ENCODE measurements around the gene ICA1. TPM values are rescaled to one million over a fixed set of nuclear protein-coding genes. Genes with fewer than 3 reads are reported as not detected.

ICA1 gene
- total and polyA plus RNA-seq, 4 donors, result 16.5 to 54.6 (median 30.8) TPM

DNA sequence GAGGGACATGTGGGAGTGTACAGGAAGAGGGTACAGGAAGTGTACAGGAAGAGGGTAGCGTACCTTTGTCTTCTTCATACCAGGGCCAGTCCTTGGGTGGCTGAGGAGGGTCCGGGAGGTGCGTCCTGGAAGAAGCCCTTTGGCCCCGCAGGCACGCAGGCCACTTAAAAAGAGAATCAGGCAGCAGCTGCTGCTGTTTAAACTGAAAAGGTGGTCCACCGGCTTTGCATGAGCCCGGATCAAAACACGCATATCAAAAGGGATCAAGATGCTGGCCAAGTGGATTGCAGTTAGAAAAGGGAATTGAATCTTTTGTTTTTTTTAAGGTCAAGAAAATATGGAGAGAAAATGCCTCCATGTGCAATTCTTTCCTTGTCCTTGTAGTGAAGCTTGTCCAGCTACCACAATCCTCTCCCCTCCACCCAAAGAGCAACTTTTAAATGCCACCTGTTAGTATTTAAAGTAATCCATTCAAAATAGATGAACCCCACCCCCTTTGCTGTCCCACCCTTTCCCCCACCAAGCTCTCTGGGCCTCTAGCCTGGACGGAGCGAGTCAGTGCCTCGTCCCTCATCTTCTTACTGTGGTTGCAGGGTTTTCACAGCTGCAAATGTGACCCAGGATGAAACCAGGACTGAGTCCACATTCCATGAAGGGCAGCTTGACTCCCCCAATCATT is 150.5 kb downstream of the ICA1 start:
- DNase-seq (no peak), ATAC-seq (ENCODE audit: insufficient read depth, low FRiP score) (no peak)
- Histone ChIP-seq H3K4me3 (no peak overlapping the region), H3K27me3 (ENCODE audit: control insufficient read depth in 3 of 3, insufficient read depth in 3 of 3, low read length in 2 of 3) (no peaks in the 10 kb centered on the region), H3K27ac (ENCODE audit: low read depth in 1 of 2, low read length in 1 of 2) (no peak overlapping the region), H3K4me1 (ENCODE audit: control insufficient read depth in 5 of 5, insufficient read depth in 5 of 5, low read length in 5 of 5) (no peaks in the 10 kb centered on the region), H3K36me3 (ENCODE audit: control insufficient read depth in 4 of 4, insufficient read depth in 4 of 4, low read length in 4 of 4) (peaks cover 0 to 4% (median 0%) of the 10 kb centered on the region in 4 donors), H3K9me3 (ENCODE audit: control insufficient read depth in 4 of 4, insufficient read depth in 3 of 4, low read length in 3 of 4) (no peaks in the 10 kb centered on the region), H3K9ac (ENCODE audit: insufficient read depth in 1 of 2, low read length in 2 of 2) (no peak overlapping the region)
- TF ChIP-seq, protein P1, sequence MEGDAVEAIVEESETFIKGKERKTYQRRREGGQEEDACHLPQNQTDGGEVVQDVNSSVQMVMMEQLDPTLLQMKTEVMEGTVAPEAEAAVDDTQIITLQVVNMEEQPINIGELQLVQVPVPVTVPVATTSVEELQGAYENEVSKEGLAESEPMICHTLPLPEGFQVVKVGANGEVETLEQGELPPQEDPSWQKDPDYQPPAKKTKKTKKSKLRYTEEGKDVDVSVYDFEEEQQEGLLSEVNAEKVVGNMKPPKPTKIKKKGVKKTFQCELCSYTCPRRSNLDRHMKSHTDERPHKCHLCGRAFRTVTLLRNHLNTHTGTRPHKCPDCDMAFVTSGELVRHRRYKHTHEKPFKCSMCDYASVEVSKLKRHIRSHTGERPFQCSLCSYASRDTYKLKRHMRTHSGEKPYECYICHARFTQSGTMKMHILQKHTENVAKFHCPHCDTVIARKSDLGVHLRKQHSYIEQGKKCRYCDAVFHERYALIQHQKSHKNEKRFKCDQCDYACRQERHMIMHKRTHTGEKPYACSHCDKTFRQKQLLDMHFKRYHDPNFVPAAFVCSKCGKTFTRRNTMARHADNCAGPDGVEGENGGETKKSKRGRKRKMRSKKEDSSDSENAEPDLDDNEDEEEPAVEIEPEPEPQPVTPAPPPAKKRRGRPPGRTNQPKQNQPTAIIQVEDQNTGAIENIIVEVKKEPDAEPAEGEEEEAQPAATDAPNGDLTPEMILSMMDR (IDR thresholded peaks at IDR 0.05; ENCODE audit: control extremely low read depth, extremely low read depth), result no peak
- 71 to 81% methylated on average over 11 of the region's 11 CpGs for WGBS, 2 donors

DNA sequence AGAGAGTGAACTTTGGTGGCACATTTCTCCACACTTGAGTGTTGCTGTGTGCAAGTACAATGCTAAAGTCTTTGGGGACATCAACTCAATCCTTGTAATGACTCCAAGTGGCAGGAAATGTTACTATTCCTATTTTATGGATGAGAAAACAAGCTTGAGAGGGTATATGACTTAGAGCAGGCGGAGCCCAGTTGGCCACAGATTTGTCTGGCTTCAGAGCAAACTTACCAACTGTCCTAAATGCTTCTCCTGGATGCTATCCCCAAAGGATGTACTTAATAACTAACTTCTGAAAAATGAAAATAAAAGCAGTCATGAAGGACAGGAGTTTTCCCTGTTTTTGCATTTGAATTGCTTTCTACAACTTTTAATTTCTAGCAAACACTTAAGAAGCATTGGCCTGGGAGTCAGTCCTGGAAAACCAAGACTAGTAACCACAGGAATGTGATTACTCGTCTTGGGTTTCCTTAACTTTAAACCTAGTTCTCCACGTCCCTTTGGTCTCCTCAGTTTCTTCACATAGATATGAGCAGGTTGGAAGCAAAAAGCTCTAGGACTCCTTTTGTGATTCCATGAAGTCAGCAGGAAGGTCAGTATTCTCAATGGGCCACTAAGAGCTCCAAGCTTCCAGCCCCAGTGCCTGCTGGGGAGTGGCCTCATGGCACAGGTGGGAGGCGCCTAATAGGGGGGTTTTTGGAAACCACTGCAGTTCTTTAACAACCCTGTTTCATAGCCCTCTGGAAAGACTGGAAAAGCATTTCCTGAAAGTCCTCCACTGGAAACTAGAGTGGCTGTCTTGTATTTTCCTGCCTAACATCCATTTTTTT is 152.6 kb downstream of the ICA1 start:
- H3K36me3 ChIP-seq (ENCODE audit: control insufficient read depth in 4 of 4, insufficient read depth in 4 of 4, low read length in 4 of 4), result peaks cover 0 to 4% (median 0%) of the 10 kb centered on the region in 4 donors
- no peaks in the 10 kb centered on the region for H3K27me3 ChIP-seq (ENCODE audit: control insufficient read depth in 3 of 3, insufficient read depth in 3 of 3, low read length in 2 of 3)
- TF ChIP-seq, protein P1 (IDR thresholded peaks at IDR 0.05; ENCODE audit: control extremely low read depth, extremely low read depth), result no peak
- H3K4me1 ChIP-seq (ENCODE audit: control insufficient read depth in 5 of 5, insufficient read depth in 5 of 5, low read length in 5 of 5), result no peaks in the 10 kb centered on the region
- no peak overlapping the region for H3K4me3 ChIP-seq
- DNase-seq (no peak), ATAC-seq (ENCODE audit: insufficient read depth, low FRiP score) (no peak)
- H3K9me3 ChIP-seq (ENCODE audit: control insufficient read depth in 4 of 4, insufficient read depth in 3 of 4, low read length in 3 of 4), result no peaks in the 10 kb centered on the region
- WGBS, 2 donors, result 75 to 83% methylated on average over 4 of the region's 4 CpGs
- no peak overlapping the region for H3K9ac ChIP-seq (ENCODE audit: insufficient read depth in 1 of 2, low read length in 2 of 2)
- H3K27ac ChIP-seq (ENCODE audit: low read depth in 1 of 2, low read length in 1 of 2), result no peak overlapping the region

DNA sequence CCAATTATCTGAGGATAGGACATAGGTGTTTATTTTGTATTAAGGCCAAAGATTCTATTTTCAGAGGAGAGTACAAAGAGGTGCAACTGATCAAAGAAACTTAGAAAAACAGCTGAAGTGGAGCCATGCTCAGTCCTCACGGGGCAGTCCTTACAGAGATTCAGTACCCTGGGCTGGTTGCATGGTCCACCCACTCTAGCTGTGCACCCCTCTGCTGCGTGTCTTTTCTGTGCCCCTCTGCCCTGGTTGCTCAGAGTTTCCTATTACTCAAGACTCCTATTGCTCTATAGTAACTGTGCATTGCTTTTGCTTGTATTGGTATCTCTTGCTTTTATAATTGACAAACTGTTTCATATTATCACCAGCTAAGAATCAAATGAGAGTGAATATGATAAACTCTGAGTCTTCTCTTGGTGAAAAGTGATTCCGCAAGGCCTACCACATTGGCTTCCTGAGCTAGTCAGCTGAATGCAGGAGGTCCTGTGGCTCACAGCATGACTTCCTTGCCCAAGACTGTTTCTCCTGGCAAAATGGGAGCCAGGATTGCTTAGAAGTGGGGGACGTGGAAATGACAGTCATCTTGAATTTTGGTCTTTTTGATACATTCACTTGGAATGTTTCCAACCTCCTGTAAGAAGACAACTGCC is 156.4 kb downstream of the ICA1 start:
- no peak overlapping the region for H3K27ac ChIP-seq (ENCODE audit: low read depth in 1 of 2, low read length in 1 of 2)
- no peak overlapping the region for H3K9ac ChIP-seq (ENCODE audit: insufficient read depth in 1 of 2, low read length in 2 of 2)
- H3K36me3 ChIP-seq (ENCODE audit: control insufficient read depth in 4 of 4, insufficient read depth in 4 of 4, low read length in 4 of 4), result no peaks in the 10 kb centered on the region
- H3K27me3 ChIP-seq (ENCODE audit: control insufficient read depth in 3 of 3, insufficient read depth in 3 of 3, low read length in 2 of 3), result no peaks in the 10 kb centered on the region
- TF ChIP-seq, protein P1 (IDR thresholded peaks at IDR 0.05; ENCODE audit: control extremely low read depth, extremely low read depth), result no peak
- no peaks in the 10 kb centered on the region for H3K4me1 ChIP-seq (ENCODE audit: control insufficient read depth in 5 of 5, insufficient read depth in 5 of 5, low read length in 5 of 5)
- peaks cover 0 to 5% (median 1%) of the 10 kb centered on the region in 4 donors for H3K9me3 ChIP-seq (ENCODE audit: control insufficient read depth in 4 of 4, insufficient read depth in 3 of 4, low read length in 3 of 4)
- DNase-seq (no peak), ATAC-seq (ENCODE audit: insufficient read depth, low FRiP score) (no peak)
- WGBS, 2 donors, result 41 to 63% methylated on average over 4 of the region's 4 CpGs
- H3K4me3 ChIP-seq, result no peak overlapping the region
